HG03064 (cell line): Measurements from ENCODE around the gene PLPP6.

ENCODE experiments used
- ATAC-seq: cut with Tn5 transposase; IDR thresholded peaks from one replicate; pipeline ENCODE4 v1.9.1; 2021; ENCODE audit warnings: low read depth; ENCODE audit not compliant: unreplicated experiment

Gene PLPP6

DNA sequence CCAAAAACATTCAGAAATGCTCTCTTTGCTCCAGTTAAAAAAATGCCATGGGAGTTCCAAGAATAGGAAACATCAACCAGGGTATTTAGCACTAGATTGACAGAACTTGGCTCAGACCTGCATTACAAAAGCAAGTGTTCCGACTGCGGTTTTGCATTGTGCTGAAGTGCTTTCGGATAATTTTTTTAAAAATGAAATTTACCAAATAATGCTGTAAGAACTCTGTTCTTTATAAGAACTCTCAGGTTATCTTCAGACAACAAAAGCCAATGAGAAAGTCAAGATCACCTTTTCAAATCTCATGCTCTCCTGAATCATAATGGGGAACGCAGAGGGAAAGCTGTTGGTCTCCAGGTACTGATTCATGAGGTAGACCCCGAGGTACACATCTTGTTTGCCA is 483 bp upstream of the PLPP6 start:
- ATAC-seq = no peak

DNA sequence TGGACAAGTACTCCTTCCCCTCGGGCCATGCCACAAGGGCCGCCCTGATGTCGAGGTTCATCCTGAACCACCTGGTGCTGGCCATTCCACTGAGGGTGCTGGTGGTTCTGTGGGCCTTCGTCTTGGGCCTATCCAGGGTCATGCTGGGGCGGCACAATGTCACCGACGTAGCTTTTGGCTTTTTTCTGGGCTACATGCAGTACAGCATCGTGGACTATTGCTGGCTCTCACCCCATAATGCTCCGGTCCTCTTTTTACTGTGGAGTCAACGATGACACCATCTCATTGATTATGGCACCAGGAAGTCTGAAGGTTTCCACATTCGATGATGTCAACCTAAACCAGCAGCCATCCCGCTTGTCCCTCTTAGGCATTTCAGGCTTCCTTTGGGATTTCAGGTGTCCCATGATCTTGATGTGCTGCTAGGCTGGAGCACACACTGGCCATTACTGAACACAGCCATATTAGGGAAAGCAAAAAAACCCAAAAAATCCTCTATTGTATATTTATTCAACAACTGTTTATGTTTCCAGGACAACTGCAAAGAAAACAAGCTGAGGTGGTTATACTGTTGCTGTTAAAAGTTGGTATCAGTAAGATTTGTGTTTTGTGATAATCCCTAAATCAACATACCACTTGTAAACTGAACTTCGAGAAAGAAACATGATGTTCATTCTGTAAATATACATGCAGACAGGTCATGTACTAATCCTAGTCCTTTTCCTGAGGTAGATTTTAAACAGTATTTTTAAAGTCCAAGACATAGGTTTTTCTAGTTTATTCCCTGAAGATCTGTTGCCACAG is 1.1 kb downstream of the PLPP6 start:
- ATAC-seq = no peak

DNA sequence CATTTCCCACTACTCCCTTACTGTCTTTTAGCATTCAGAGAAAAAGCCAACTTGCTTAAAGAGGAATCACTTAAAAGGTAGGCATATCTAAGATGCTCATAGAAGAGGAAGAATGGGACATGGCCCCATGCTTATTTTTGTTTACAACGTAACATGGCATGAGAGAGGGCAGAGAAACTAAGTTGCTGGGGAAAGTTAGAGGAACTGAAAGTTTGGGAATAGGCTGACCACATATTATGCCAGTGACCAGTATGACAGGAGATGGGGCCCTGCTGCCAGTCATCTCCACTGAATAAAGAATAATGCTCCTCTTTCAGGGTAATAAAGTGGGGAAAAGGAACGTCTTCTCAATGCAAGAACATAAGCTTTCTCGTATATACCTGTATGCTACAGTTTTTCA is 1.9 kb downstream of the PLPP6 start:
- no peak for ATAC-seq

DNA sequence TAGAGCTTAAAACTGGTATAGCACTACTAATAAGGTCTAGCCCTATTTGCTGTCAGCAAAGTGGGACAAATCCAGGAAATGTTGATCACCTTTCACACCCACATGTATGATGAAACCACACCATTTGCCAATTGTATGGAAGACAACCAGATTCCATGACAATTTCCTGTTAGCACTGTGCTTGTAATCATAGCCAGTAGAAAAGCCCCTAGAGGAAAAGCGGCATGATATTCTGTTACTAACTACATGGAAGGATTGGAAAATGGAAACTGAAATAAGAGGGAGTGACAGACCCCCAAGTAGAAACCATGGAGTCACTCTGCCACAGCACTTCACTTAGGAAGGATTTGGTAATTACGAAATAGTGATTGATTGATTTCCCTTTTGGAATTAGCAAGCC is 3.3 kb downstream of the PLPP6 start:
- ATAC-seq = no peak

DNA sequence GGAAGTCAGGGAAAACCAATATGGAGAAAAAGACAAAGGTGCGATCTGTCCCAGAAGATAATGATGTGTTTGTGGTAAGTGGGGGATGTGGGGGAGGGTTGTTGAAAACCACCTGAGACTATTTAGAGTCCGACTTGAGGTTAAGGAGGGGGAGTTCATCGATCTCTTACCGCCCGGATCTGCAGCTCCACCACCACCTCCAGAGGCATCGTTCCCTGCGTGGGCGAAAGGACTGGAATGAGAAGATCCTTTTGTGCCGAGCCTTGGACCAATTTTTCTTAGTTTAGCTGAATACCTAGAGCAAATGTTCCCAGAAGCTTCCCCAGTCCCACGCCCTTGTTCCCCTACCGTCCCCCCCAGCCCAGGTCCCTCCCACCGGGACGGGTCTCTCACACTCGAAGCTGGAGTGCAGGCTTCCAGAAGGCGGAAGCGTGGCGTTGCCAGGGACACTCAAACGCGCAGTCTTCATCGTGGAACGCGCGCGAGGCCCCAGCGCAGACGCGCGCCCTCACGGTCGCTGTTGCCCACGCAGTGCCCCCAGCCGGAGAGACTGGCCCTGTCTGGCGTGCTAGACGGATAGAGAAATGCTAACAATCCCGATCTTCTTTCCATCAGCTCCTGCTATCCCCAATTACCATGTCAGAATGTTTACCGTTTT is 4.1 kb downstream of the PLPP6 start, which contains the start of gene SPATA6L:
Gene SPATA6L (minus strand): TSS at position 439 of the 658 bp plus-strand sequence. CDS start 230 bp downstream, at position 209.
- no peak for ATAC-seq

DNA sequence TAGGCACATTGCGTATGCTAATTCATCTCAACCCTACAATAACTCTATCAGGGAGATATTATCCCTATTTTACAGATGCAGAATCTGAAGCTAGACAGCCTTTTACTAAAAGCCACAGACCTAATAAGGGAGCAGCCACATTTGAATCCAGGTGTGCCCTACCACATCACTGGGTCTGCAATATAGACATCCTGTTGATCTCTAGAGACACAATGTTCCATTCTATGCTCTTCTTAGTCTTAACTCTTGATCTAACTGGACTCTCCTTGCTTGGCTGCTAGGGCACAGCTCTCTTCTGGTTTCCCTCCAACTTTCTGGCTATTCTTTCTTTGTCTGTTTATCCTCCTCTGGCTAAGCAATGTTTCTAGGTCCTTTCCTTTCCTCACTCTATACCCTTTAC is 5.6 kb downstream of the PLPP6 start:
- ATAC-seq = no peak

DNA sequence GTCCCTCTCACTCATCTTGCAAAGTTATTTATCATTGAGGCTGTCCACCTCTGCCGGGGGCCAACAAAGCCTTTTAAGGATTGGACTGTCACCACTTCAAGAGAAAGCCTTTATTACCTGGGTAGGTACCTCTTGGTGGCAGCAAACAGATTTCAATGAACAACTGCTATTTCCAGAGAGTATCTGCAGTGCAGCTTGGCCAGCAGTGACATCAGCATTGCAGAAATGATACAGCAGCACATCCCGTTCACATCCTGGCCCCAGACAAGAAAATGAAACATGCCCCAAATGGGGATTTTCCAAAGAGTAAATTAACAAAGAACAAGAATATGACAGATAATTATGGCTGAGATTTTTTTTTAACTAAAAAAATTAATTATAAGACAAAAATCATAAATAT is 6.5 kb downstream of the PLPP6 start:
- no peak for ATAC-seq

DNA sequence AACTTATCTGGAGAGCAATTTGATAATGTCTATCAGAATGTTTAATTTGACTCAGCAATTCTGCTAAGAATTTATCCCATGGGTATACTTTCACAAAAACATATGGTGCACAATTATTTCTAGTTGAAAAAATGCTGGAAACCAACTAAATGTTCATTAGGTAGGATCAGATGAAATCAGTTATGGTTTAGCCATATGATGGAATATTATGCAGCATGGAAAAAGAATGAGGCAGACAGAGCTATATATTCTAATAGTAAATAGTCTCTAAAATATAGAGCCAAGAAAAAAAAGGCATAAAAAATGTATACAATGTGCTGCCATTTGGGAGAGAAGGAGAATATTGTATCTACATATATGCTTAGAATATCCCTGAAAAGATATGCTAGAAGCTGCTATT is 7.8 kb downstream of the PLPP6 start:
- no peak for ATAC-seq

DNA sequence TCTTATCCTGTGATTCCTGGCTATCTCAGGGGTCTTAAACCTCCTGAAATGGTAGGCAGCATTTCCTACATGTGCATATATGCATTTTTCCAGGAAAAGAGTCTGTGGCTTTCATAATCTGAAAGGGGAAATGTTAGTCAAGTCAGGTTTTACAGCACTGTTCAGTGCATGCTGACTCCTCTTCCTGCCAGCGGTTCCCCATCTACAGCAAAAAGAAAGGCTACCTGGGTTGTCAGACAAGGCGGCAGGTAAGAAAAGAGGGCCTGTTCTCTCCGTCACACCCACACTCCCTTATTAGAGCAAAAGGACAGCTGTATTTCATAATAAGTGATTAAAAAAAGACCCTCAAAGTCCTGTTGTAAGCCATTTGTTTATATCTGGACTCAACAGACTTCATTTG is 8.5 kb downstream of the PLPP6 start:
- no peak for ATAC-seq

DNA sequence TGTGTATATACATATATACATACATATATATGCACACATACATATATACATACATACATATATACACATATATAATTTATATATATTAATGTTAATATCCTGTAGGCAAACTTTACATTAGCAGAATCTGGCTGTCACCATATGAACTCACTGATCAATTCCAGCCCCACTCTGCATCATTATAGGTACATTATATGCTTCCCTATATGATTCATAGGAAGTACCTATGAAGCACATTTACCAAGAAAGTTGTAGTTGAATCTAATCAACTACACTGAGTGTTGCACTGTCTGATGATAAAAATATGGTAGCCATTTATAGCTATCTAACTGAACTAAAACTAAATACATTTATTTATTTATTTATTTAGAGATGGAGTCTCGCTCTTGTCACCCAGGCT is 9.6 kb downstream of the PLPP6 start:
- ATAC-seq = no peak

DNA sequence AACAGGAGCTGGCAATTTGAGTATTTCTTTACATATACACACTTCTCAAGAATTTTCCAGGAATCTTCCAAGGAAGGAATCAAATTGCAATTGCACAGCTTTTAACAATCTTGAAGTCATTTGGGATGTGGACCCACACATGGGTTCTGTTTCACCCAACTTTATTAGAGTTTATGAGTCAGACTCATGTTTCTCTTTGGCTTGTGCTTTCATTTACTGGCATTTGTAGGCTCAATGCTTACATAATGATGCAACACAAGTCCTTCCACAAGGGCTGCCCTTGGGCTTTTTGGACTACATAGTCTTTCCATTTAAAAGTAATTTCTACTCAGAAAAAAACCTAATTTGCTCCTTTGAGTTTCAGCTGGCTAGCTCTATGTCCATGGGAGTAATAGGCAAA is 12.7 kb downstream of the PLPP6 start:
- ATAC-seq = no peak

DNA sequence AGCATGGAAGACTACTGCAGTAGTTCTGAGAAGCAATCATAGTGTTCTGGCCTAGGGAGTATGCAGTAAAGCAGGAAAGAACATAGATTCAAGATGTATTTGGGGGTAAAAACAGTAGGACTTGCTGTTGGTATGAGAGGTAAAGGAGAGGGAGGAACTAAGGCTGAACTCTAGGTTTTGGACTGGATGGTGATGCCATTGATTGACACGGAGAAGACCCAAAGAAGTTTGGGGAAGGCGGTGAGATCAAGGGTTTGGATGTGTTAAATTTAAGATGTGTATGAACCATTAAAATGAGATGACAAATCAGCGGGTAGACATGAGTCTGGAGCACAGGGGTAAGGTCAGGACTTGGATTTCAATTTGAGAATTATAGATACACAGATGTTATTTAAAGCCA is 15.3 kb downstream of the PLPP6 start:
- ATAC-seq = no peak

DNA sequence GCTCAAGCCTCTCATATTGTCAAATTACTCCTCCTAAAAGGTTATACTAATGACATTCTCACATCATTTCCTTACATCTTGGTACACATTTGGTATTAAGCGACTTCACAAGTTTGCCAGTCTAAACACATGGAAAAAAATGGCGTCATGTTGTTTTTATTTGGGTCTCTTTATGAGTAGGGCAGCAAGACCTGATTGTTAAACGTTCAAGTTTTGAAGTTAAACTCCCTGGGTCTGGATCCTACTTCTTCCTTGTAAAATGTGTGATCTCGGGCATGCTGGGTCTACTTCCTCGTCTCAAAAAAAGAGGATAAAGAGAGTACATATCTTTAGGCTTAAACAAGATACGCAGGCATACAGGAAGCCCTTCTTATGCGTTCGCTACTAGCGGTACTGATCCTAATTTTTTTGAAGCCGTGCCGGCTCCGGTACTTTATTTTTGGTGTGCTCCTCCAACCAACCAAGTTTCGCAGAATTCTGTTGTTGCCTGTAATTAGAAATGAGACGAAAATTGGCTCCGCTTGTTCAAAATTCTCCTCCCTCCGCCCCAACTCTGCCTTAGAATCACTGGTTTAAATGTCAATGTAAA is 16.7 kb downstream of the PLPP6 start:
- no peak for ATAC-seq

DNA sequence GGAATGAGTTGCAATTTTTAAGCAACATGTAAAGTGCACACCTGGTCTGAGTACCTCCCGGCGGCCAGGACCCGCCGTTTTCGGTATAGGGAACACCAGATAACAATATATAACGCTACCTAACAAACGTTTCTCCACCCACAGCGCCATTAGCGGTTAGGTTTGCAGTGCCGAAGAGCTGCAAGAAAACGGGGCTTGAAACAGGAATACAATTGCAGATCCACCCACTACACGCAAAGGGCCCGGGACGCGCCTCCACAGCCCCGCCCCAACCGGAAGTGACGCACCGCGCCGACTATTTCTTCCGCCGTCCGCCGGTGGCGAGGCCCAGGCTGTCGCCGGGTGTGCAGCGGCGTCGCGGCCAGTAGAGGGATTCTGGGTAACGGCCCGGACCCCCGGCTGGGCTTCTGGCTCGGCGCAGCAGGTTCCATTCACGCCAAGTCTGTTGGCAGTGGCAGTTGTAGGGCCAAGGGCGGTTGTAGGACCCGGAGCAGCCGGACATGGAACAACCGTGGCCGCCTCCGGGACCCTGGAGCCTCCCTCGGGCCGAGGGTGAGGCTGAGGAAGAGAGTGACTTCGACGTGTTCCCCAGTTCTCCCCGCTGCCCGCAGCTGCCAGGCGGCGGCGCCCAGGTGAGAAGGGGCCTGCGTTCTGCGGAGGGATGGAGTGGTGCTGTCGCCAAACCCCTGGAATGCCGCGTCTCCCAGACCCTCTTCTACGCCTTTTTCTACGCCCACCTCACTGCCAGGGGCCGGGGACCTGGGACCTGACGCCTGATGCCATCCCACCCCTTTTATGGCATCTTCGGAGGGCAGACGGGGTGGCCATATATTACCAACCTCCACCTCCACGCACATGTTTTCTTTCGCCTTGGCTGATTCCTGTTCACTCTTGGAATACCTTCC is 17.4 kb downstream of the PLPP6 start, which contains the start of gene CDC37L1:
Gene CDC37L1 (plus strand): TSS at position 302 of the 905 bp plus-strand sequence. CDS start 199 bp downstream, at position 501.
- ATAC-seq = peak; percentile 97

DNA sequence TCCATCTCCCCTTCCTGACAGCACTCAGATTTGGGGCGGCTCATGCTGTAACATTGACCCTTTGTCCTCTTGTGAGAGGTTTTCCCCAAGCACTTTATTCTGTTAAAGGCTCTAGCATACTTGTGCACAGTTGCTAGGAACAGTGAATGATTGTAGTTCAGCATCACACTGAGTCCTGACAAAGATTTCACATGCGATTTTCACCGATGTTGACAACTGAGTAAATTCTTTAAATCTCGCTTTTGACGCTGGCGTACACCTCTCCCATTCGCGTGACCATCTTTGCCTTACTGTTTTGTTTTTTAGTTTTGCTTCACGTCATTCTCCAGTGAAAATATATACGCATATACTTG is 18.1 kb downstream of the PLPP6 start:
- ATAC-seq = no peak

DNA sequence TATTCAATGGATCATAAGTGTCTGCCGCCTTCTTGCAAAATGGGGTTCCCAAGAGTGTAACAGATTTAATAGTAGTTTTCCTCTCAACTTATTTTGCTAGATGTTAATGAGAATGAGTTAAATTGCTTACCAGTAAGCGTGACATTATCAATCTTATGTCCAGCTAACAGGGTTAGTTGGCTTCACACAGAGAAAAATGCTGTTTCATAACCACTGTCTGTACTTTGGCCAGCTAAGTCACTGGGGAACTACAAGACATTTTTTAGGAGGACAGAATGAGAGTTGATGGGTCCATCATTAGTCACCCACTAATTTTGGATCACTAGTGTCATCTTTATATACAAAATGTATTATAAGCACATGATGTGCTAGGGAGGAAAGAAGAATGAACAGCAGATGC is 18.7 kb downstream of the PLPP6 start:
- no peak for ATAC-seq

DNA sequence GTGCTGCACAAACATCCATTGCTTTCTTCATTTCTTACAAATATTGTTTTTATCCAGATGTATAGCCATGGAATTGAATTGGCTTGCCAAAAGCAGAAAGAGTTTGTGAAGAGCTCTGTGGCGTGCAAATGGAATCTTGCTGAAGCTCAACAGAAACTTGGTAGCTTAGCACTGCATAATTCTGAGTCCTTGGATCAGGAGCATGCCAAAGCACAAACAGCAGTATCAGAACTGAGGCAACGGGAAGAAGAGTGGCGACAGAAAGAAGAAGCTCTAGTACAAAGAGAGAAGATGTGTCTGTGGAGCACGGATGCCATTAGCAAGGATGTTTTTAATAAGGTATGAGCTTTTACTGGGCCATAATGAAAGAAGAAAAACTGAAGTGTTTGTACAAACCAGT is 22.7 kb downstream of the PLPP6 start:
- no peak for ATAC-seq

DNA sequence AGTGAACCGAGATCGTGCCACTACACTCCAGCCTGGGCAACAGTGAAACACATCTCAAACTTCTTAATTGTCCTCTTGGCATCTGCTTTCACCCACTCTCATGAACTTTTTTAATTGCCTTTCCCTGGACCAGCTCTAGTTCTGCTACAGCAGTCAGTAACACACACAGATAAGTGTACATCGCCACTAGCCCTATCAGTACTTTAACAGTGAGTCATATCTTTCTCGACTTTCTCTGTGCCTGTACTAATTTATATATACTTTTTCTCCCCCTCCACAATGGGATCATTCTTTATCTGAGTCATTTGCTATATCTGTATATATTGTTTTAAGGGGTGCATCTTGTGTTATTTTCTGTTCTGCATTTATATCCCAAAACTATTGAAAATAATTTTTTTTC is 24.0 kb downstream of the PLPP6 start:
- no peak for ATAC-seq

DNA sequence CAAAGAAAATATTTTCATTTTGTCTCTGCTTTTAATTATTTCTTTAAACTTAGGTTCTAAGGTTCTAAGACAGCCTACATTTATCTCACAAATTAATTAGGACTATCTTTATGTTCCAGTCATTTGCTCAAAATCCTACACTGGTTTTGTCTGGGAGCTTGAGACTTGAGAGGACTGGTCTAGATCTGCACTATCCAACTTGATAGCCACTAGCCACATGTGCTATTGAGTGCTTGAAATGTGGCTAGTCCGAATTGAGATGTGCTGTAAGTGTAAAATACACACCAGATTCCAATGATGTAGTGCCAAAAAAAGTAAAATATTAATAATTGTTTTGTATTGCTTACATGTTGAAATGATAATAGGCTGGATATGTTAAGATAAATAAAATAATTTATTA is 24.5 kb downstream of the PLPP6 start:
- ATAC-seq = no peak

DNA sequence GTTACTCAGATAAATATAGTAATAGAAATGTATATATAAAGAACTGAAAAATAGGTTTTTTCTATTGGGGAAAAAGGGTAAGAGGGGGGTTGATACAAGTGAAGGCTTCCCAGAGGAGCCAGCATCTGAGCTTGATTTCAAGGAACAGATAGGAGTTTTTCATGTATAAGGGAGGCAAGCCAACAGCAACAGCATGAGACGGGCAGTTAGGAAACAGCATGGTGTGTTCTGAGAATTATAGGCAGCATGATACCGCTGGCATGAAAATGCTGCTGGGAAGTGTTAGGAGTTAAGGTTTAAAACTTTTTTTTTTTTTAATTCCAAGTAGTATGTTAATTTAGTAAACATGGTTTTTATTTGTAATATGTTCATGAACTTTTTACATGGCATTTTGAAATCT is 26.9 kb downstream of the PLPP6 start:
- ATAC-seq = no peak

DNA sequence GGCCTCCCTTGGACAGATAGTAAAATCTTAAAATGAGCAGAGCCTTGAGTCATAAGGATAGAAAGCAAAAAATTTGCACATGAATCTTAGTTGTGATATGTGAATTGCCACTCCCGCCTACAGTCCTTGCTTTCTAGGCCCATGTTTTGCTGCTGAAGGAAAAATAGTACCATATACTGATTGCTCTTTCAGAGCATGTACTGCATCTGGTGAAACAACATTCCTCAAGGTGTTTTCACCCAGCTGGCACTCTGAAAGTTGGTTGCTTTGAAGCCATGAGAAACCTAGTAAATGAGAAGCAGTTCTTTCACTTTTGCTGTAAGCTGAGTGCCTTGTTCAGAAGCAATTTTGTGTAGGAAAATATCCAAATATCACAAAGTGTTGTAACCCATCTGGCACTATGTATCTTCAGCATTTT is 27.6 kb downstream of the PLPP6 start:
- peak; percentile 62 for ATAC-seq
